HepG2 (cell line): ENCODE data around the gene H2AZ2. TPM values are rescaled to one million over a fixed set of nuclear protein-coding genes. Genes with fewer than 3 reads are reported as not detected.

Experiments
- AGO2 ChIP-seq: fragments of 200-400 bp; formaldehyde crosslinking; optimal IDR thresholded peaks from 2 replicates; pipeline ENCODE3; 2017; ENCODE audit warnings: mild to moderate bottlenecking, low read depth, low read length, moderate library complexity
- EP300 ChIP-seq, 3 experiments: sonication (generic) in 1 of 3; formaldehyde crosslinking in 1 of 3; IDR thresholded peaks; 2 replicates each; pipeline versions ENCODE4 v1.5.1 to v1.6.1; 2011 to 2020; ENCODE audit warnings: low read depth in 2 of 3, low read length in 2 of 3, borderline replicate concordance in 1 of 3, improper control_type of control experiment in 1 of 3, mild to moderate bottlenecking in 1 of 3, missing genetic modification reagents in 1 of 3, moderate library complexity in 1 of 3
- KLF6 ChIP-seq: IDR thresholded peaks from 2 replicates; pipeline ENCODE4 v1.8.0; 2016; ENCODE audit warnings: missing biosample characterization, missing genetic modification reagents
- POLR2AphosphoS5 ChIP-seq: IDR thresholded peaks from 2 replicates; pipeline ENCODE4 v1.6.1; 2012; ENCODE audit warnings: low read depth, low read length
- SP5 ChIP-seq: IDR thresholded peaks from 2 replicates; pipeline ENCODE4 v1.6.1; 2016; ENCODE audit warnings: low read depth, borderline replicate concordance
- U2AF1 ChIP-seq: fragments of 200-400 bp; formaldehyde crosslinking; optimal IDR thresholded peaks from 2 replicates; pipeline ENCODE3; 2017; ENCODE audit warnings: mild to moderate bottlenecking, low read depth, low read length
- ZBTB3 ChIP-seq: sonication (generic); formaldehyde crosslinking; IDR thresholded peaks from 2 replicates; pipeline ENCODE4 v1.4.0; 2020; ENCODE audit warnings: low read depth, mild to moderate bottlenecking, moderate library complexity, missing genetic modification reagents, borderline replicate concordance
- ZC3H13 ChIP-seq: sonication (generic); formaldehyde crosslinking; IDR thresholded peaks from 2 replicates; pipeline ENCODE4 v1.8.1; 2023; ENCODE audit warnings: mild to moderate bottlenecking, missing genetic modification reagents, moderate library complexity
- ZIK1 ChIP-seq: sonication (generic); formaldehyde crosslinking; IDR thresholded peaks from 2 replicates; pipeline ENCODE4 v1.5.0; 2020; ENCODE audit warnings: mild to moderate bottlenecking, low read depth, missing genetic modification reagents, borderline replicate concordance
- ZMYM4 ChIP-seq: sonication (generic); formaldehyde crosslinking; IDR thresholded peaks from 2 replicates; pipeline ENCODE4 v1.8.1; 2023; ENCODE audit warnings: mild to moderate bottlenecking, missing genetic modification reagents
- ZNF3 ChIP-seq: IDR thresholded peaks from 2 replicates; pipeline ENCODE4 v1.7.0; 2017; ENCODE audit warnings: inconsistent platforms
- ZNF30 ChIP-seq: sonication (generic); formaldehyde crosslinking; IDR thresholded peaks from 2 replicates; pipeline ENCODE4 v1.5.0; 2020; ENCODE audit warnings: mild to moderate bottlenecking, missing genetic modification reagents
- ZNF432 ChIP-seq: sonication (generic); formaldehyde crosslinking; IDR thresholded peaks from 2 replicates; pipeline ENCODE4 v1.5.0; 2020; ENCODE audit warnings: missing genetic modification reagents, mild to moderate bottlenecking, borderline replicate concordance
- ZNF562 ChIP-seq: sonication (generic); formaldehyde crosslinking; IDR thresholded peaks from 2 replicates; pipeline ENCODE4 v1.8.0; 2022; ENCODE audit warnings: missing genetic modification reagents, borderline replicate concordance
- ZNF629 ChIP-seq: sonication (generic); formaldehyde crosslinking; conservative IDR thresholded peaks from 2 replicates; pipeline ENCODE4 v1.5.0; 2020; ENCODE audit warnings: missing genetic modification reagents
- ZNF7 ChIP-seq: IDR thresholded peaks from 2 replicates; pipeline ENCODE4 v1.6.1; 2016; ENCODE audit warnings: missing biosample characterization, missing genetic modification reagents
- ZSCAN31 ChIP-seq: sonication (generic); formaldehyde crosslinking; IDR thresholded peaks from 2 replicates; pipeline ENCODE4 v1.5.0; 2020; ENCODE audit warnings: low read depth, mild to moderate bottlenecking, missing genetic modification reagents
- polyA plus RNA-seq, 8 experiments: library from polyadenylated mRNA; depleted of rRNA in 3 of 8; stranded (reverse) in 7 of 8; unstranded in 1 of 8; fragments of >200 nt; fragmentation: Illumina TruSeq in 4 of 8; extraction: Trizol in 4 of 8; gene quantifications; 2 replicates each; pipeline versions ENCODE4 v1.2.1 to v1.2.3, GENCODE V29; 2011 to 2016; ENCODE audit warnings: low read depth in 4 of 8, missing spikeins in 1 of 8, mixed read lengths in 1 of 8; ENCODE audit not compliant: insufficient read depth in 1 of 8
- total RNA-seq, 5 experiments: library from RNA; depleted of rRNA; stranded (reverse); fragments of >200 nt; fragmentation: Illumina TruSeq; extraction: Trizol; gene quantifications; 2 replicates each; pipeline ENCODE4 v1.2.3, GENCODE V29; 2016; ENCODE audit warnings: low read depth in 1 of 5
- TF ChIP-seq, protein P1 (sequence below): IDR thresholded peaks from 2 replicates; pipeline ENCODE4 v1.6.1; 2016; ENCODE audit warnings: missing compliant biosample characterization, missing genetic modification reagents, borderline replicate concordance
- TF ChIP-seq, protein P2 (sequence below): sonication (generic); formaldehyde crosslinking; IDR thresholded peaks from 2 replicates; pipeline ENCODE4 v1.4.0; 2020; ENCODE audit warnings: low read depth, mild to moderate bottlenecking, missing genetic modification reagents
- TF ChIP-seq, protein P3 (sequence below): sonication (generic); formaldehyde crosslinking; IDR thresholded peaks from 2 replicates; pipeline ENCODE4 v1.5.1; 2020; ENCODE audit warnings: mild to moderate bottlenecking, missing genetic modification reagents, borderline replicate concordance

H2AZ2 gene
- total and polyA plus RNA-seq, 2 of the 13 experiments (the other 11 are each of a cell fraction or from before 2014, with no cell fraction given): 121 to 223 TPM

DNA sequence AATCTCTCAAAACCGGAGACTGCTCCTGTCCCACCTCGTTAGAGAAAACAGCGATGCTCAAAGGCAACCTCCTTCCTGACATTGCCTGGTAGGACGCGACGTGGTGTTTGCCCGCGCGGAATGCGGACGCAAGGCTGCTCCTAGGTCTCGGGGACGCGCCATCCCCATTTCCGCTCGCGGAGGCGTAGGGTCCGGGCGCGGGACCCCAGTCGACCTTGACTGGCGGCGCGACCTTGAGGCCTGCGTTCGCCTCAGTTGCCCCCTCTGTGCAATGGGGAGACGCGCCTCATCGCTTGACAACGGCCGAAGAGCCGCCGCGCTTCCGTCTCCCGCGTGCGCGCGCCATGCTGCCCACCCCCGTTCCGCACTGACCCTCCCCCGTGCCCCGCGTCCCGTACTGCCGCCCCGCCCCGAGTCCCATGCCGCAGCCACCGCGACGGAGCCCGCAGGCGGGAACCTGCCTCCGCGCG lies 51.8 kb downstream of the H2AZ2 start (continued):
- TF ChIP-seq, protein P1, sequence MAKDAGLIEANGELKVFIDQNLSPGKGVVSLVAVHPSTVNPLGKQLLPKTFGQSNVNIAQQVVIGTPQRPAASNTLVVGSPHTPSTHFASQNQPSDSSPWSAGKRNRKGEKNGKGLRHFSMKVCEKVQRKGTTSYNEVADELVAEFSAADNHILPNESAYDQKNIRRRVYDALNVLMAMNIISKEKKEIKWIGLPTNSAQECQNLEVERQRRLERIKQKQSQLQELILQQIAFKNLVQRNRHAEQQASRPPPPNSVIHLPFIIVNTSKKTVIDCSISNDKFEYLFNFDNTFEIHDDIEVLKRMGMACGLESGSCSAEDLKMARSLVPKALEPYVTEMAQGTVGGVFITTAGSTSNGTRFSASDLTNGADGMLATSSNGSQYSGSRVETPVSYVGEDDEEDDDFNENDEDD (CRISPR knock-in tag): peak; percentile 94; the same call in 1 of the 2 replicates
- TF ChIP-seq, protein P2, sequence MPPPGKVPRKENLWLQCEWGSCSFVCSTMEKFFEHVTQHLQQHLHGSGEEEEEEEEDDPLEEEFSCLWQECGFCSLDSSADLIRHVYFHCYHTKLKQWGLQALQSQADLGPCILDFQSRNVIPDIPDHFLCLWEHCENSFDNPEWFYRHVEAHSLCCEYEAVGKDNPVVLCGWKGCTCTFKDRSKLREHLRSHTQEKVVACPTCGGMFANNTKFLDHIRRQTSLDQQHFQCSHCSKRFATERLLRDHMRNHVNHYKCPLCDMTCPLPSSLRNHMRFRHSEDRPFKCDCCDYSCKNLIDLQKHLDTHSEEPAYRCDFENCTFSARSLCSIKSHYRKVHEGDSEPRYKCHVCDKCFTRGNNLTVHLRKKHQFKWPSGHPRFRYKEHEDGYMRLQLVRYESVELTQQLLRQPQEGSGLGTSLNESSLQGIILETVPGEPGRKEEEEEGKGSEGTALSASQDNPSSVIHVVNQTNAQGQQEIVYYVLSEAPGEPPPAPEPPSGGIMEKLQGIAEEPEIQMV (CRISPR knock-in tag): 0 out of 2 replicates have a peak, but pooled peaks have one; percentile 26
- TF ChIP-seq, protein P3, sequence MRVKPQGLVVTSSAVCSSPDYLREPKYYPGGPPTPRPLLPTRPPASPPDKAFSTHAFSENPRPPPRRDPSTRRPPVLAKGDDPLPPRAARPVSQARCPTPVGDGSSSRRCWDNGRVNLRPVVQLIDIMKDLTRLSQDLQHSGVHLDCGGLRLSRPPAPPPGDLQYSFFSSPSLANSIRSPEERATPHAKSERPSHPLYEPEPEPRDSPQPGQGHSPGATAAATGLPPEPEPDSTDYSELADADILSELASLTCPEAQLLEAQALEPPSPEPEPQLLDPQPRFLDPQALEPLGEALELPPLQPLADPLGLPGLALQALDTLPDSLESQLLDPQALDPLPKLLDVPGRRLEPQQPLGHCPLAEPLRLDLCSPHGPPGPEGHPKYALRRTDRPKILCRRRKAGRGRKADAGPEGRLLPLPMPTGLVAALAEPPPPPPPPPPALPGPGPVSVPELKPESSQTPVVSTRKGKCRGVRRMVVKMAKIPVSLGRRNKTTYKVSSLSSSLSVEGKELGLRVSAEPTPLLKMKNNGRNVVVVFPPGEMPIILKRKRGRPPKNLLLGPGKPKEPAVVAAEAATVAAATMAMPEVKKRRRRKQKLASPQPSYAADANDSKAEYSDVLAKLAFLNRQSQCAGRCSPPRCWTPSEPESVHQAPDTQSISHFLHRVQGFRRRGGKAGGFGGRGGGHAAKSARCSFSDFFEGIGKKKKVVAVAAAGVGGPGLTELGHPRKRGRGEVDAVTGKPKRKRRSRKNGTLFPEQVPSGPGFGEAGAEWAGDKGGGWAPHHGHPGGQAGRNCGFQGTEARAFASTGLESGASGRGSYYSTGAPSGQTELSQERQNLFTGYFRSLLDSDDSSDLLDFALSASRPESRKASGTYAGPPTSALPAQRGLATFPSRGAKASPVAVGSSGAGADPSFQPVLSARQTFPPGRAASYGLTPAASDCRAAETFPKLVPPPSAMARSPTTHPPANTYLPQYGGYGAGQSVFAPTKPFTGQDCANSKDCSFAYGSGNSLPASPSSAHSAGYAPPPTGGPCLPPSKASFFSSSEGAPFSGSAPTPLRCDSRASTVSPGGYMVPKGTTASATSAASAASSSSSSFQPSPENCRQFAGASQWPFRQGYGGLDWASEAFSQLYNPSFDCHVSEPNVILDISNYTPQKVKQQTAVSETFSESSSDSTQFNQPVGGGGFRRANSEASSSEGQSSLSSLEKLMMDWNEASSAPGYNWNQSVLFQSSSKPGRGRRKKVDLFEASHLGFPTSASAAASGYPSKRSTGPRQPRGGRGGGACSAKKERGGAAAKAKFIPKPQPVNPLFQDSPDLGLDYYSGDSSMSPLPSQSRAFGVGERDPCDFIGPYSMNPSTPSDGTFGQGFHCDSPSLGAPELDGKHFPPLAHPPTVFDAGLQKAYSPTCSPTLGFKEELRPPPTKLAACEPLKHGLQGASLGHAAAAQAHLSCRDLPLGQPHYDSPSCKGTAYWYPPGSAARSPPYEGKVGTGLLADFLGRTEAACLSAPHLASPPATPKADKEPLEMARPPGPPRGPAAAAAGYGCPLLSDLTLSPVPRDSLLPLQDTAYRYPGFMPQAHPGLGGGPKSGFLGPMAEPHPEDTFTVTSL (CRISPR knock-in tag): 0 out of 2 replicates have a peak, but pooled peaks have one; percentile 65
- TF ChIP-seq ZNF562 (CRISPR knock-in tag) (peak; percentile 43; the same call in 1 of the 2 replicates), POLR2AphosphoS5 (no peak), EP300 (IDR thresholded peaks at IDR 0.05; ENCODE audit: low read depth in 2 of 2, low read length in 2 of 2) (no peak), EP300 (CRISPR knock-in tag; IDR thresholded peaks at IDR 0.05; ENCODE audit: borderline replicate concordance) (no peak), ZNF30 (CRISPR knock-in tag) (no peak), ZMYM4 (CRISPR knock-in tag) (no peak), ZNF7 (CRISPR knock-in tag) (no peak), ZSCAN31 (CRISPR knock-in tag) (no peak; the same call in 1 of the 2 replicates), ZNF432 (CRISPR knock-in tag) (no peak), AGO2 (no peak), ZC3H13 (CRISPR knock-in tag) (no peak; the same call in 1 of the 2 replicates), ZNF629 (CRISPR knock-in tag) (peak; percentile 100), U2AF1 (no peak), KLF6 (no peak), SP5 (CRISPR knock-in tag) (no peak; the same call in none of the 2 replicates), ZIK1 (CRISPR knock-in tag) (no peak), ZNF3 (CRISPR knock-in tag) (0 out of 2 replicates have a peak, but pooled peaks have one; percentile 43), ZBTB3 (CRISPR knock-in tag) (no peak)
